RWPE1 (cell line): Measurements from ENCODE around the gene ABCD3.

Source experiments
- CTCF ChIA-PET: fragments of 350-600 bp; sonication (Branson Sonifier 250); formaldehyde crosslinking; extraction: SDS; loops from one replicate; lab custom pipeline; 2021; lab: Yijun Ruan, JAX
- POLR2A ChIA-PET: fragments of 400-600 bp; formaldehyde crosslinking; extraction: SDS; loops from one replicate; lab custom pipeline; 2020; ENCODE audit warnings: antibody characterized with exemption; ENCODE audit not compliant: low non-redundant PET; lab: Yijun Ruan, JAX
- DNase-seq: peaks from one replicate; pipeline ENCODE4 v3.0.0; 2012; ENCODE audit warnings: low spot score
- H3K27ac ChIP-seq: fragments of 450-650 bp; 2 replicates; pipeline ENCODE4 v1.5.1; 2017
- CTCF ChIP-seq: fragments of 450-650 bp; conservative IDR thresholded peaks from 2 replicates; pipeline ENCODE4 v1.5.1; 2017; ENCODE audit warnings: low read depth, mild to moderate bottlenecking

Gene ABCD3

GRCh38 chr1:94384485-94385265, 33.5 kb upstream of the ABCD3 start:
- POLR2A ChIA-PET: no interaction called here
- TF ChIP-seq CTCF: no peak
- DNase-seq: no peak
- CTCF ChIA-PET: interaction anchor here (0.8 kb wide), 1 partner anchor 178 kb away, joined by 8 read pairs; no protein-coding TSS in a partner anchor
- H3K27ac ChIP-seq: no peak overlapping the region

GRCh38 chr1:94385308-94385929, 32.8 kb upstream of the ABCD3 start:
- CTCF ChIA-PET: interaction anchor here (0.8 kb wide), 1 partner anchor 179 kb away, joined by 8 read pairs; no protein-coding TSS in a partner anchor
- no peak for TF ChIP-seq CTCF
- no peak for DNase-seq
- no peak overlapping the region for H3K27ac ChIP-seq
- POLR2A ChIA-PET: no interaction called here

GRCh38 chr1:94389298-94389697, 28.9 kb upstream of the ABCD3 start:
- no peak for TF ChIP-seq CTCF
- H3K27ac ChIP-seq: no peak overlapping the region
- POLR2A ChIA-PET: no interaction called here
- CTCF ChIA-PET: no interaction called here
- no peak for DNase-seq

GRCh38 chr1:94394247-94394646, 23.9 kb upstream of the ABCD3 start:
- CTCF ChIA-PET: no interaction called here
- POLR2A ChIA-PET: no interaction called here
- DNase-seq: no peak

GRCh38 chr1:94395231-94395630, 23.0 kb upstream of the ABCD3 start:
- TF ChIP-seq CTCF: no peak
- H3K27ac ChIP-seq: no peak overlapping the region
- CTCF ChIA-PET: no interaction called here
- POLR2A ChIA-PET: no interaction called here
- DNase-seq: no peak

More at GRCh38 chr1:94394247-94394646, 23.9 kb upstream of the ABCD3 start:
- TF ChIP-seq CTCF: no peak
- no peak overlapping the region for H3K27ac ChIP-seq

- CTCF ChIA-PET: interaction anchor here (1.0 kb wide), 1 partner anchor 22 kb away, joined by 6 read pairs; no protein-coding TSS in a partner anchor
- POLR2A ChIA-PET: no interaction called here
These were observed 22.4 kb upstream of the ABCD3 start for GRCh38 chr1:94395748-94396309.

More at GRCh38 chr1:94395748-94396309, 22.4 kb upstream of the ABCD3 start:
- DNase-seq: no peak
- TF ChIP-seq CTCF: no peak
- H3K27ac ChIP-seq: no peak overlapping the region
